Heart right ventricle (tissue), 16 donors: Measurements from ENCODE around the gene WBP1. TPM values are rescaled to one million over a fixed set of nuclear protein-coding genes. Genes with fewer than 3 reads are reported as not detected.

Source experiments
- ATAC-seq, 8 donors: fragments of 200-7000 bp; cut with Tn5 transposase; one replicate each; pipeline ENCODE4 v1.9.1; 2020; ENCODE audit warnings: mild to moderate bottlenecking in 8 of 8, moderate library complexity in 8 of 8, moderate number of reproducible peaks in 1 of 8
- DNase-seq, 2 donors: peaks; one replicate each; pipeline ENCODE4 v3.0.0-alpha.2; 2020
- H3K27ac ChIP-seq, 10 donors: fragments of 200-600 bp; sonication (generic) in 2 of 10; one replicate each; pipeline versions ENCODE4 v1.5.0 to v1.8.0; 2020 to 2022; ENCODE audit warnings: mild to moderate bottlenecking in 3 of 10
- H3K27me3 ChIP-seq, 7 donors: fragments of 200-600 bp; one replicate each; pipeline ENCODE4 v1.8.0; 2021 to 2022; ENCODE audit warnings: mild to moderate bottlenecking in 2 of 7
- H3K36me3 ChIP-seq, 9 donors: fragments of 200-600 bp; sonication (generic) in 1 of 9; one replicate each; pipeline versions ENCODE4 v1.5.0 to v1.8.0; 2020 to 2022; ENCODE audit warnings: mild to moderate bottlenecking in 2 of 9
- H3K4me1 ChIP-seq, 9 donors: fragments of 200-600 bp; sonication (generic) in 1 of 9; one replicate each; pipeline versions ENCODE4 v1.5.0 to v1.8.0; 2020 to 2022; ENCODE audit warnings: mild to moderate bottlenecking in 4 of 9
- H3K4me3 ChIP-seq, 10 donors: fragments of 200-600 bp; sonication (generic) in 2 of 10; one replicate each; pipeline versions ENCODE4 v1.5.0 to v1.8.0; 2020 to 2022; ENCODE audit warnings: mild to moderate bottlenecking in 7 of 10, moderate library complexity in 2 of 10
- H3K9me3 ChIP-seq, 11 donors: fragments of 200-600 bp in 10 of 11; sonication (generic) in 2 of 11; one replicate each; pipeline versions ENCODE4 v1.5.0 to v1.8.0; 2013 to 2022; ENCODE audit warnings: mild to moderate bottlenecking in 2 of 11, control low read depth in 1 of 11, moderate library complexity in 1 of 11
- WGBS, 2 donors: extraction: QIAGEN DNeasy Blood & Tissue Kit; methylation state at CpG; one replicate each; pipeline ENCODE4 v1.1.7; 2013; ENCODE audit warnings: inconsistent platforms in 1 of 2; 5-methylcytosine and 5-hydroxymethylcytosine counted together
- intact Hi-C, 10 donors: fragments of 100-400 bp; cut with DNase I; formaldehyde crosslinking; loops; one replicate each; pipeline versions ENCODE4 v1.11.1 to v1.14.2; 2022
- polyA plus RNA-seq, 2 donors: library from polyadenylated mRNA; stranded (reverse); fragments of 200-250 nt; gene quantifications; one replicate each; pipeline ENCODE4 v1.2.3, GENCODE V29; 2013
- total RNA-seq, 10 donors: library from RNA; stranded (reverse); fragmentation: NEBNext Ultra II Directional in 3 of 10; extraction: Animal tissue kit (Norgen Biotek cat#: 25700) in 3 of 10; gene quantifications; one replicate each; pipeline versions ENCODE4 v1.2.1 to v1.2.4, GENCODE V29; 2021 to 2023
- TF ChIP-seq, protein P1 (sequence below), 9 donors: fragments of 200-600 bp; sonication (generic) in 2 of 9; IDR thresholded peaks; one replicate each; pipeline versions ENCODE4 v1.5.0 to v1.8.0; 2021 to 2022; ENCODE audit warnings: antibody characterized with exemption in 9 of 9, mild to moderate bottlenecking in 5 of 9, moderate library complexity in 1 of 9
- donor health status: Arrhythmogenic right ventricular cardiomyopathy.
- donor health status: ischemic (EF 13 %, LVEDD 7.1; RV severe dilation, severe dysfunction).
- donor health status: healthy with polysubstance abuse.
- donor health status: DM: no; HTN: yes; CAD: no.
- donor health status: DM: no; HTN: no; CAD: no.
- donor health status: ischemic (EF 25% LVEDD 6.9; RV normal size, moderate dysfunction).
- donor health status: ischemic (EF 25% LVEDD 5.7; RV mildly dilated, moderate dysfunction).
- donor health status: healthy.
- donor health status: DM: yes; HTN: yes; CAD: no.
- donor health status: Ischemic cardiomyopathy.
- donor health status: ischemic (EF 35%, LVEDD 5.7; RV mildly dilated, moderate dysfunction).
- donor health status: nonischemic (EF 11% LVEDD 7.7; RV severe dilation, severe dysfunction).
- donor health status: DM: yes; HTN: yes; CAD: no.
- donor health status: PGD.
- donor health status: ischemic (EF 29% LVEDD 5.4; RV normal size, mild dysfunction).
- donor health status: nonischemic (EF 23%, LVEDD 6.1; RV moderate dilation, normal function).

WBP1 gene
- total and polyA plus RNA-seq, 12 donors, result 34.8 to 59.8 (median 45.8) TPM

GRCh38 chr2:74421221-74421870 lies 36.9 kb upstream of the WBP1 start, which contains the start of the genes C2orf81 and WDR54:
TSS of gene C2orf81 (minus strand) at chr2:74421619. CDS start at chr2:74421560, 59 bp downstream.
TSS of gene WDR54 (plus strand) at chr2:74421730. CDS start at chr2:74422154, 424 bp downstream.
- peak; percentile 85 to 88 for DNase-seq
- peak; percentile 88 to 95 (median 90) for ATAC-seq
- intact Hi-C loops, result loop anchor here in 1 of 10 donors (2.0 kb wide), 1 partner anchor 17 kb away; no protein-coding TSS in a partner anchor
- WGBS, 2 donors, result 0 to 1% methylated on average over 53 to 57 of the region's 57 CpGs
- H3K36me3 ChIP-seq, result peaks cover 0 to 20% (median 7%) of the 10 kb centered on the region in 9 donors
- H3K27ac ChIP-seq, result peak within 1 kb of the TSS in 9 of 10 donors; percentile 17 to 86 (median 55)
- TF ChIP-seq, protein P1, sequence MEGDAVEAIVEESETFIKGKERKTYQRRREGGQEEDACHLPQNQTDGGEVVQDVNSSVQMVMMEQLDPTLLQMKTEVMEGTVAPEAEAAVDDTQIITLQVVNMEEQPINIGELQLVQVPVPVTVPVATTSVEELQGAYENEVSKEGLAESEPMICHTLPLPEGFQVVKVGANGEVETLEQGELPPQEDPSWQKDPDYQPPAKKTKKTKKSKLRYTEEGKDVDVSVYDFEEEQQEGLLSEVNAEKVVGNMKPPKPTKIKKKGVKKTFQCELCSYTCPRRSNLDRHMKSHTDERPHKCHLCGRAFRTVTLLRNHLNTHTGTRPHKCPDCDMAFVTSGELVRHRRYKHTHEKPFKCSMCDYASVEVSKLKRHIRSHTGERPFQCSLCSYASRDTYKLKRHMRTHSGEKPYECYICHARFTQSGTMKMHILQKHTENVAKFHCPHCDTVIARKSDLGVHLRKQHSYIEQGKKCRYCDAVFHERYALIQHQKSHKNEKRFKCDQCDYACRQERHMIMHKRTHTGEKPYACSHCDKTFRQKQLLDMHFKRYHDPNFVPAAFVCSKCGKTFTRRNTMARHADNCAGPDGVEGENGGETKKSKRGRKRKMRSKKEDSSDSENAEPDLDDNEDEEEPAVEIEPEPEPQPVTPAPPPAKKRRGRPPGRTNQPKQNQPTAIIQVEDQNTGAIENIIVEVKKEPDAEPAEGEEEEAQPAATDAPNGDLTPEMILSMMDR (IDR thresholded peaks at IDR 0.05), result no peak
- peak within 1 kb of the TSS; percentile 34 to 93 (median 68) for H3K4me3 ChIP-seq
- H3K9me3 ChIP-seq, result no peaks in the 10 kb centered on the region
- peaks cover 3 to 37% (median 27%) of the 10 kb centered on the region in 9 donors for H3K4me1 ChIP-seq
- H3K27me3 ChIP-seq, result peaks cover 0 to 5% (median 0%) of the 10 kb centered on the region in 7 donors

GRCh38 chr2:74423231-74424095 lies 34.8 kb upstream of the WBP1 start:
- no peak overlapping the region for H3K27ac ChIP-seq
- intact Hi-C loops, result no loop called here
- ATAC-seq (no peak), DNase-seq (no peak)
- H3K9me3 ChIP-seq, result no peaks in the 10 kb centered on the region
- WGBS, 2 donors, result 76 to 79% methylated on average over 9 of the region's 9 CpGs
- TF ChIP-seq, protein P1 (IDR thresholded peaks at IDR 0.05), result no peak
- H3K4me1 ChIP-seq, result peaks cover 3 to 32% (median 23%) of the 10 kb centered on the region in 9 donors
- peaks cover 0 to 41% (median 24%) of the 10 kb centered on the region in 9 donors for H3K36me3 ChIP-seq
- H3K4me3 ChIP-seq, result no peak overlapping the region
- no peaks in the 10 kb centered on the region for H3K27me3 ChIP-seq

DNA sequence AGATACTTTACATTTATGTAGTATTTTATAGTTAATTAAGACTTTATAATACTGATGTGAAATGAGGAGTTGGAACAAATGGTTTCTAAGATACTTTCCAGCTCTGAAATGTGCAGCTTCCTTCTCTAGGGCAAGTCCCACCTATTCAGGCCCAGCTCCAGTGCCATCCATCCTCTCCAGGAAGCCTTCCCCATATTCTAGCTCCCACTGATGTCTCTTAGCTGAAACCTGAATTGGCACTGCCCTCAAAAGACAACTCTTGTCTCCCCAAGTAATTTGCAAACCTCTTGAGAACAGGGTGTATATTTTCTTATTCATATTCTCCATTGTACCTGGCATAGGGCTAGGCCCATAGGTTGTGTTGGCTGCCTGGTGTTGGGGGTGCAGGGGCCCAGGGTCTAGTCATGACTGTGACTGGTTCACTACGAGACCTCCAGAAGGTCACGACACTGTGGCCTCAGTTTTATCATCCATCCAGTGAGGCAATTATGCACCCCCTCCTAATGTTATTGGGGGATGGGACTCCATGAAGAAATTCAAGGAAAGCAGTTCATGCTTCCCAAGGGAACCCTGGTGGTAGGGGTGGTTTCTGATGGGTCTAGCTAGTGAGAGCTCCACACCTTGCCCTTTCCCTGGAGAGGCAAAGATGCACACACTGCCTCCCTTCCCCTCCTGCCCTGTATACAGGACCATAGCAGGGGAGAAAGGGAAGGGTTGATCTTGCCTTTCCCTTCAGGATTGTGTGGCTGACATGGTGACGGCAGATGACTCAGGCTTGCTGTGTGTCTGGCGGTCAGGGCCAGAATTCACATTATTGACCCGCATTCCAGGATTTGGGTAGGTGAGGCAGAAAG lies 33.9 kb upstream of the WBP1 start:
- DNase-seq (no peak), ATAC-seq (no peak)
- intact Hi-C loops, result no loop called here
- 82 to 85% methylated on average over 5 of the region's 5 CpGs for WGBS, 2 donors
- Histone ChIP-seq H3K4me1 (peaks cover 0 to 23% (median 15%) of the 10 kb centered on the region in 9 donors), H3K36me3 (peaks cover 0 to 50% (median 33%) of the 10 kb centered on the region in 9 donors), H3K4me3 (no peak overlapping the region), H3K27ac (no peak overlapping the region), H3K27me3 (no peaks in the 10 kb centered on the region), H3K9me3 (no peaks in the 10 kb centered on the region)
- TF ChIP-seq, protein P1 (IDR thresholded peaks at IDR 0.05), result no peak
